Colonic mucosa (tissue), 4 donors: ENCODE data around the gene NDUFS8. TPM values are rescaled to one million over a fixed set of nuclear protein-coding genes. Genes with fewer than 3 reads are reported as not detected.

Source experiments
- DNase-seq: peaks from one replicate; pipeline ENCODE4 v3.0.0-alpha.2; 2020
- H3K27ac ChIP-seq: fragments of 200-600 bp; one replicate; pipeline ENCODE4 v1.8.0; 2021
- H3K27me3 ChIP-seq: fragments of 200-600 bp; one replicate; pipeline ENCODE4 v1.8.0; 2021
- H3K36me3 ChIP-seq: fragments of 200-600 bp; one replicate; pipeline ENCODE4 v1.8.0; 2021
- H3K4me1 ChIP-seq: fragments of 200-600 bp; one replicate; pipeline ENCODE4 v1.8.0; 2021; ENCODE audit warnings: mild to moderate bottlenecking
- H3K4me3 ChIP-seq: fragments of 200-600 bp; one replicate; pipeline ENCODE4 v1.8.0; 2021
- H3K9ac ChIP-seq, 2 donors: one replicate each; pipeline ENCODE4 v1.7.0; 2013; ENCODE audit warnings: control low read depth in 2 of 2, low read depth in 2 of 2, low read length in 2 of 2
- H3K9me3 ChIP-seq: fragments of 200-600 bp; one replicate; pipeline ENCODE4 v1.8.0; 2021
- intact Hi-C: fragments of 100-400 bp; cut with DNase I; formaldehyde crosslinking; loops from one replicate; pipeline ENCODE4 v1.14.1; 2022
- total RNA-seq, 2 donors: library from RNA; stranded (reverse); fragmentation: NEBNext Ultra II Directional in 1 of 2; extraction: Animal tissue kit (Norgen Biotek cat#: 25700) in 1 of 2; gene quantifications; one replicate each; pipeline ENCODE4 v1.2.1, GENCODE V29; 2021
- TF ChIP-seq, protein P1 (sequence below): fragments of 200-600 bp; IDR thresholded peaks from one replicate; pipeline ENCODE4 v1.8.0; 2022; ENCODE audit warnings: antibody characterized with exemption, mild to moderate bottlenecking
- donor health status: healthy.
- donor health status: DM: no; HTN: no; CAD: no.
- donor health status: DM: no; HTN: no; CAD: no.

The NDUFS8 gene
- total RNA-seq, 2 donors from 2014 or later: 149 to 247 TPM

- H3K4me1 ChIP-seq: peaks cover 13% of the 10 kb centered on the region
- no peaks in the 10 kb centered on the region for H3K9me3 ChIP-seq
- intact Hi-C loops: no loop called here
- H3K27me3 ChIP-seq: no peaks in the 10 kb centered on the region
- H3K27ac ChIP-seq: no peak overlapping the region
- no peaks in the 10 kb centered on the region for H3K36me3 ChIP-seq
- no peak for DNase-seq
- no peak overlapping the region for H3K4me3 ChIP-seq
- TF ChIP-seq, protein P1, sequence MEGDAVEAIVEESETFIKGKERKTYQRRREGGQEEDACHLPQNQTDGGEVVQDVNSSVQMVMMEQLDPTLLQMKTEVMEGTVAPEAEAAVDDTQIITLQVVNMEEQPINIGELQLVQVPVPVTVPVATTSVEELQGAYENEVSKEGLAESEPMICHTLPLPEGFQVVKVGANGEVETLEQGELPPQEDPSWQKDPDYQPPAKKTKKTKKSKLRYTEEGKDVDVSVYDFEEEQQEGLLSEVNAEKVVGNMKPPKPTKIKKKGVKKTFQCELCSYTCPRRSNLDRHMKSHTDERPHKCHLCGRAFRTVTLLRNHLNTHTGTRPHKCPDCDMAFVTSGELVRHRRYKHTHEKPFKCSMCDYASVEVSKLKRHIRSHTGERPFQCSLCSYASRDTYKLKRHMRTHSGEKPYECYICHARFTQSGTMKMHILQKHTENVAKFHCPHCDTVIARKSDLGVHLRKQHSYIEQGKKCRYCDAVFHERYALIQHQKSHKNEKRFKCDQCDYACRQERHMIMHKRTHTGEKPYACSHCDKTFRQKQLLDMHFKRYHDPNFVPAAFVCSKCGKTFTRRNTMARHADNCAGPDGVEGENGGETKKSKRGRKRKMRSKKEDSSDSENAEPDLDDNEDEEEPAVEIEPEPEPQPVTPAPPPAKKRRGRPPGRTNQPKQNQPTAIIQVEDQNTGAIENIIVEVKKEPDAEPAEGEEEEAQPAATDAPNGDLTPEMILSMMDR: no peak
- H3K9ac ChIP-seq: peak overlapping the region; percentile 44 to 94
These were observed 18.2 kb upstream of the NDUFS8 start for GRCh38 chr11:68012044-68012842.

GRCh38 chr11:68012843-68013610 is 17.5 kb upstream of the NDUFS8 start:
- no peaks in the 10 kb centered on the region for H3K36me3 ChIP-seq
- H3K27ac ChIP-seq: no peak overlapping the region
- no peaks in the 10 kb centered on the region for H3K27me3 ChIP-seq
- H3K9me3 ChIP-seq: no peaks in the 10 kb centered on the region
- intact Hi-C loops: no loop called here
- DNase-seq: no peak
- TF ChIP-seq, protein P1: no peak
- H3K4me1 ChIP-seq: peaks cover 12% of the 10 kb centered on the region
- no peak overlapping the region for H3K4me3 ChIP-seq
- H3K9ac ChIP-seq: no peak overlapping the region

DNA sequence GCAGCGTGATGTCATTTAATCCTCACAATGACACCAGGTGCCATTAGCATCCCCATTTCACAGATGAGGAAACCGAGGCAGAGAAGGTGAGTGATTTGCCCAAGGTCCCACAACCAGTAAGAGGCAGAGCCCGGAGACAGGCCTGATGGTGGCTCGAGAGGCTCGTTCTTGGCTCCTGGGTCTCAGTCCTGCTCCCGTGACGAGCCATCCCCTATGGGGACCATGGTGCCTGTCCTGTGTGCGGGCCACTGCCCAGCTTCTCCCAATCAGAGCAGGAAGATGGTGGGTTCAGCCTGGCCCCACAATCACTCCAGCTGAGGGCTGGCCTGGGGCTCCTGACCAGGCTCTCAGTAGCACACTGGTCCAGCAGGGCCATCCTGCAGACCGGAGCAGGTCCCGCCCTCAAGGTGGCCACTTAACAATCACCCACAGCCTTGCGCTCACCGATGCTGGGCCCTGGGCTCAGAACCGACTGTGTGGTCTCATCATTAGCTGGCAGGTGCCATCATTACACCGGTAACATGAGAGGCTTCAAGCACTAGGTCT is 16.8 kb upstream of the NDUFS8 start:
- Histone ChIP-seq H3K4me3 (no peak overlapping the region), H3K27me3 (no peaks in the 10 kb centered on the region), H3K4me1 (peaks cover 7% of the 10 kb centered on the region), H3K9me3 (no peaks in the 10 kb centered on the region), H3K36me3 (no peaks in the 10 kb centered on the region), H3K9ac (no peak overlapping the region), H3K27ac (no peak overlapping the region)
- no peak for DNase-seq
- TF ChIP-seq, protein P1: no peak
- intact Hi-C loops: no loop called here

DNA sequence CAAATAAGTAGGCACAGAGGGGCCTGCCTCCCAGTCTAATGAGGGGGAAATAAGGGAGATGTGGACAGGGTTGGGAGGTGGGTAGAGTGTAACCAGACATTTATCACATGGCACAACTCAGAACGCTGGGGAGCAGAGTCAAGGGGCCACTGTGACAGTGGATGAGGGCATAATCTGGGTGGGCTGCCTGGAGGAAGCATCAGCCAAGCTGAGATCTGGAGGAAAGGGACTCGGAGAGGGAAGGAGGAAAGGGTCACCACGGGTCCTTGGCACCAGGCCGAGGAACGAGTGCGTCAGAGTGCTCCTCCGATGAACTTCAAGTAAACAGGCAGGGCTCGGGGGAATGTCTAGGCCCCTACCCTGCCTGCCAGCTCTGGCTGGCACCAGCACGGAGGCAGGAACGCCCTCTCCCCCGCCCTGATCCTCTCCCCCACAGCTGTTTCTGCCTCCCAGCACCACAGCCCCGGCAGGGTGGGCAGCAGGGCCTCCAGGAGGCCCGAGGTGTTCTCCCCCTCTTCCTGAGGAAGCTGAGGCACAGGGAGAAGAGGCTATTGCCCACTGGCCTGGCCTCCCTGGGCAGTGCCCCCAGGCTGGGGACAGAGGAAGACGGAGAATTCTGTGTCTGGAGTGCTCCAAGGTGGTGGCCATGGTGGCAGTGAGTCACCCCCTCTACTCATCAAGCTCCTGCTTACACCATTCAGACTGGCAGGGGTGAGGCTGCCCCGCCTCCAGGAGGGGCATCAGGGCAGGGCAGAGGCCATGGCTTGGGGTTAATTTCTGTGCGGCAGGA is 16.1 kb upstream of the NDUFS8 start:
- Histone ChIP-seq H3K9ac (peak overlapping the region; percentile 27 to 70), H3K4me1 (peaks cover 7% of the 10 kb centered on the region), H3K36me3 (no peaks in the 10 kb centered on the region), H3K27me3 (no peaks in the 10 kb centered on the region), H3K4me3 (no peak overlapping the region), H3K9me3 (no peaks in the 10 kb centered on the region), H3K27ac (peak overlapping the region; percentile 55)
- TF ChIP-seq, protein P1: no peak
- intact Hi-C loops: no loop called here
- peak; percentile 80 for DNase-seq

GRCh38 chr11:68014947-68015447 is 15.5 kb upstream of the NDUFS8 start:
- TF ChIP-seq, protein P1: no peak
- DNase-seq: no peak
- peaks cover 7% of the 10 kb centered on the region for H3K4me1 ChIP-seq
- no peaks in the 10 kb centered on the region for H3K36me3 ChIP-seq
- no peaks in the 10 kb centered on the region for H3K27me3 ChIP-seq
- no peaks in the 10 kb centered on the region for H3K9me3 ChIP-seq
- no peak overlapping the region for H3K4me3 ChIP-seq
- H3K9ac ChIP-seq: peak overlapping the region in 1 of 2 donors; percentile 8
- peak overlapping the region; percentile 55 for H3K27ac ChIP-seq
- intact Hi-C loops: no loop called here
